Left lung (tissue), 10 donors: ENCODE results near the gene MTOR. TPM values are rescaled to one million over a fixed set of nuclear protein-coding genes. Genes with fewer than 3 reads are reported as not detected.

Experiments
- ATAC-seq: fragments of 200-7000 bp; cut with Tn5 transposase; one replicate; pipeline ENCODE4 v1.9.1; 2020; ENCODE audit warnings: moderate library complexity
- DNase-seq, 4 donors: peaks; one replicate each; pipeline ENCODE4 v3.0.0-alpha.2; 2013 to 2020
- H3K27ac ChIP-seq, 2 donors: fragments of 200-600 bp; sonication (generic) in 1 of 2; one replicate each; pipeline versions ENCODE4 v1.5.0 to v1.8.0; 2020 to 2021
- H3K27me3 ChIP-seq, 2 donors: fragments of 200-600 bp; sonication (generic) in 1 of 2; one replicate each; pipeline versions ENCODE4 v1.5.0 to v1.8.0; 2020 to 2021
- H3K36me3 ChIP-seq, 2 donors: fragments of 200-600 bp; sonication (generic) in 1 of 2; one replicate each; pipeline versions ENCODE4 v1.5.0 to v1.8.0; 2020 to 2021
- H3K4me1 ChIP-seq, 2 donors: fragments of 200-600 bp; one replicate each; pipeline ENCODE4 v1.8.0; 2021
- H3K4me3 ChIP-seq, 2 donors: fragments of 200-600 bp; sonication (generic) in 1 of 2; one replicate each; pipeline versions ENCODE4 v1.5.0 to v1.8.0; 2020 to 2021; ENCODE audit warnings: mild to moderate bottlenecking in 1 of 2
- H3K9me3 ChIP-seq, 2 donors: fragments of 200-600 bp; sonication (generic) in 1 of 2; one replicate each; pipeline versions ENCODE4 v1.5.0 to v1.8.0; 2020 to 2021
- CTCF ChIP-seq, 2 donors: fragments of 200-600 bp; sonication (generic) in 1 of 2; IDR thresholded peaks; one replicate each; pipeline versions ENCODE4 v1.5.0 to v1.8.0; 2021; ENCODE audit warnings: antibody characterized with exemption in 2 of 2
- intact Hi-C, 2 donors: fragments of 100-400 bp; cut with DNase I; formaldehyde crosslinking; loops; one replicate each; pipeline versions ENCODE4 v1.11.2 to v1.14.2; 2022
- polyA plus RNA-seq, 6 donors: library from polyadenylated mRNA; unstranded; fragments of 120-200 nt; gene quantifications; one replicate each; pipeline ENCODE4 v1.2.1, GENCODE V29; 2013; ENCODE audit not compliant: insufficient read length in 6 of 6
- total RNA-seq, 2 donors: library from RNA; stranded (reverse); fragmentation: NEBNext Ultra II Directional; extraction: Animal tissue kit (Norgen Biotek cat#: 25700); gene quantifications; one replicate each; pipeline ENCODE4 v1.2.1, GENCODE V29; 2021
- donor health status: DM: no; HTN: yes; CAD: no.
- donor health status: DM: no; HTN: no; CAD: no.

Gene MTOR
- total and polyA plus RNA-seq, 8 donors: 38.0 to 45.4 (median 39.9) TPM

GRCh38 chr1:11280719-11281376, 18.5 kb upstream of the MTOR start:
- peak overlapping the region; percentile 10 to 58 for H3K27ac ChIP-seq
- ATAC-seq: no peak
- H3K27me3 ChIP-seq: no peaks in the 10 kb centered on the region
- intact Hi-C loops: no loop called here
- H3K9me3 ChIP-seq: no peaks in the 10 kb centered on the region
- H3K4me1 ChIP-seq: peaks cover 12 to 38% of the 10 kb centered on the region in 2 donors
- DNase-seq: no peak
- H3K4me3 ChIP-seq: no peak overlapping the region
- no peak for TF ChIP-seq CTCF (IDR thresholded peaks at IDR 0.05)
- H3K36me3 ChIP-seq: peaks cover 0 to 23% of the 10 kb centered on the region in 2 donors

- intact Hi-C loops: no loop called here
- H3K4me3 ChIP-seq: no peak overlapping the region
- H3K9me3 ChIP-seq: no peaks in the 10 kb centered on the region
- peaks cover 24 to 51% of the 10 kb centered on the region in 2 donors for H3K4me1 ChIP-seq
- peaks cover 0 to 16% of the 10 kb centered on the region in 2 donors for H3K36me3 ChIP-seq
- TF ChIP-seq CTCF (IDR thresholded peaks at IDR 0.05): no peak
- H3K27ac ChIP-seq: peak overlapping the region in 1 of 2 donors; percentile 58
- ATAC-seq: no peak
- no peaks in the 10 kb centered on the region for H3K27me3 ChIP-seq
- DNase-seq: no peak
Observed at GRCh38 chr1:11279630-11280029, 17.3 kb upstream of the MTOR start.

- H3K9me3 ChIP-seq: no peaks in the 10 kb centered on the region
- H3K27ac ChIP-seq: no peak overlapping the region
- peaks cover 0 to 16% of the 10 kb centered on the region in 2 donors for H3K36me3 ChIP-seq
- intact Hi-C loops: no loop called here
- TF ChIP-seq CTCF (IDR thresholded peaks at IDR 0.05): no peak
- peaks cover 28 to 55% of the 10 kb centered on the region in 2 donors for H3K4me1 ChIP-seq
- no peak overlapping the region for H3K4me3 ChIP-seq
- DNase-seq: no peak
- no peak for ATAC-seq
- no peaks in the 10 kb centered on the region for H3K27me3 ChIP-seq
Observed at GRCh38 chr1:11279152-11279551, 16.8 kb upstream of the MTOR start.

- no peaks in the 10 kb centered on the region for H3K9me3 ChIP-seq
- intact Hi-C loops: no loop called here
- H3K27me3 ChIP-seq: no peaks in the 10 kb centered on the region
- ATAC-seq (no peak), DNase-seq (no peak)
- peaks cover 23 to 38% of the 10 kb centered on the region in 2 donors for H3K4me1 ChIP-seq
- H3K4me3 ChIP-seq: peak overlapping the region; percentile 89 to 91
- peak overlapping the region; percentile 92 to 95 for H3K27ac ChIP-seq
- no peak for TF ChIP-seq CTCF (IDR thresholded peaks at IDR 0.05)
- H3K36me3 ChIP-seq: peaks cover 0 to 3% of the 10 kb centered on the region in 2 donors
Observed at GRCh38 chr1:11273595-11274234, 11.4 kb upstream of the MTOR start.

GRCh38 chr1:11272832-11273594, 10.7 kb upstream of the MTOR start, which contains the start of gene UBIAD1:
UBIAD1 (plus strand) TSS chr1:11273198; CDS start chr1:11273532, 334 bp downstream.
- H3K9me3 ChIP-seq: no peaks in the 10 kb centered on the region
- peak within 1 kb of the TSS; percentile 89 to 91 for H3K4me3 ChIP-seq
- intact Hi-C loops: no loop called here
- TF ChIP-seq CTCF (IDR thresholded peaks at IDR 0.05): no peak
- peak; percentile 96 for ATAC-seq
- H3K4me1 ChIP-seq: peaks cover 23 to 38% of the 10 kb centered on the region in 2 donors
- H3K36me3 ChIP-seq: no peaks in the 10 kb centered on the region
- H3K27ac ChIP-seq: peak within 1 kb of the TSS; percentile 92 to 95
- peak; percentile 80 to 95 (median 89) for DNase-seq
- no peaks in the 10 kb centered on the region for H3K27me3 ChIP-seq
